Nephron (organoid): Measurements from ENCODE around the gene APOLD1.
"Not testable (repeated sequence)": the region's sequence is repeated elsewhere in the genome, so short reads cannot be mapped to it uniquely, and the experiment has no call there.

Experiments
- H3K27ac Mint-ChIP-seq, 3 experiments: 2 replicates each; pipeline ENCODE4 v1.8.0; 2020; ENCODE audit warnings: mixed read lengths in 3 of 3, mild to moderate bottlenecking in 2 of 3, moderate library complexity in 1 of 3
- H3K27me3 Mint-ChIP-seq: 2 replicates; pipeline ENCODE4 v1.8.0; 2021; ENCODE audit warnings: low read depth, mild to moderate bottlenecking, moderate library complexity, mixed read lengths
- H3K36me3 Mint-ChIP-seq: 2 replicates; pipeline ENCODE4 v1.8.0; 2020; ENCODE audit warnings: low read depth, mixed read lengths
- H3K4me1 Mint-ChIP-seq: 2 replicates; pipeline ENCODE4 v1.8.0; 2020; ENCODE audit warnings: mixed read lengths
- H3K4me3 Mint-ChIP-seq, 3 experiments: 2 replicates each; pipeline ENCODE4 v1.8.0; 2020; ENCODE audit warnings: mild to moderate bottlenecking in 3 of 3, mixed read lengths in 3 of 3, moderate library complexity in 2 of 3
- H3K9me3 Mint-ChIP-seq: 2 replicates; pipeline ENCODE4 v1.8.0; 2020; ENCODE audit warnings: mixed read lengths
- CTCF ChIP-seq, 3 experiments: fragments of 200-600 bp; sonication (generic); IDR thresholded peaks; one replicate each; pipeline ENCODE4 v1.5.0; 2021; ENCODE audit warnings: antibody characterized with exemption in 3 of 3; ENCODE audit not compliant: unreplicated experiment in 3 of 3

APOLD1 gene

GRCh38 chr12:12806784-12807516 lies 21.5 kb downstream of the APOLD1 start:
- no peaks in the 10 kb centered on the region for H3K36me3 Mint-ChIP-seq
- no peak overlapping the region for H3K4me3 Mint-ChIP-seq
- peaks cover 20% of the 10 kb centered on the region for H3K4me1 Mint-ChIP-seq
- no peak for TF ChIP-seq CTCF (IDR thresholded peaks at IDR 0.05; ENCODE audit: unreplicated experiment in 3 of 3)
- no peaks in the 10 kb centered on the region for H3K9me3 Mint-ChIP-seq
- H3K27me3 Mint-ChIP-seq = no peaks in the 10 kb centered on the region
- H3K27ac Mint-ChIP-seq = no peak overlapping the region

- H3K4me1 Mint-ChIP-seq = peaks cover 16% of the 10 kb centered on the region
These were observed 22.1 kb downstream of the APOLD1 start for GRCh38 chr12:12807517-12807903.

GRCh38 chr12:12807970-12808702 lies 22.7 kb downstream of the APOLD1 start:
- no peak for TF ChIP-seq CTCF (IDR thresholded peaks at IDR 0.05; ENCODE audit: unreplicated experiment in 3 of 3)
- Mint-ChIP-seq H3K4me3 (no peak overlapping the region), H3K27ac (peak overlapping the region; percentile 63 to 82 (median 73)), H3K9me3 (no peaks in the 10 kb centered on the region), H3K27me3 (no peaks in the 10 kb centered on the region), H3K4me1 (peaks cover 20% of the 10 kb centered on the region), H3K36me3 (peaks cover 1% of the 10 kb centered on the region)

More at GRCh38 chr12:12807517-12807903, 22.1 kb downstream of the APOLD1 start:
- not testable (repeated sequence) for H3K4me3 Mint-ChIP-seq, H3K9me3 Mint-ChIP-seq, H3K27me3 Mint-ChIP-seq, H3K27ac Mint-ChIP-seq, H3K36me3 Mint-ChIP-seq

GRCh38 chr12:12810553-12811021 lies 25.1 kb downstream of the APOLD1 start:
- no peak overlapping the region for H3K4me3 Mint-ChIP-seq
- peaks cover 38% of the 10 kb centered on the region for H3K4me1 Mint-ChIP-seq
- no peaks in the 10 kb centered on the region for H3K9me3 Mint-ChIP-seq
- no peak overlapping the region for H3K27ac Mint-ChIP-seq
- no peaks in the 10 kb centered on the region for H3K27me3 Mint-ChIP-seq
- peaks cover 15% of the 10 kb centered on the region for H3K36me3 Mint-ChIP-seq
- no peak for TF ChIP-seq CTCF (IDR thresholded peaks at IDR 0.05; ENCODE audit: unreplicated experiment in 3 of 3)

- Mint-ChIP-seq H3K27me3 (no peaks in the 10 kb centered on the region), H3K4me1 (peaks cover 40% of the 10 kb centered on the region), H3K9me3 (no peaks in the 10 kb centered on the region), H3K27ac (no peak overlapping the region), H3K36me3 (peaks cover 22% of the 10 kb centered on the region), H3K4me3 (peak overlapping the region in 1 of 3 experiments; percentile 15)
- TF ChIP-seq CTCF (IDR thresholded peaks at IDR 0.05; ENCODE audit: unreplicated experiment in 3 of 3) = no peak
These were observed 25.9 kb downstream of the APOLD1 start for GRCh38 chr12:12811343-12811742.

GRCh38 chr12:12812174-12812573 lies 26.7 kb downstream of the APOLD1 start:
- Mint-ChIP-seq H3K9me3 (no peaks in the 10 kb centered on the region), H3K27me3 (no peaks in the 10 kb centered on the region), H3K36me3 (peaks cover 26% of the 10 kb centered on the region), H3K4me3 (peak overlapping the region; percentile 15 to 48 (median 46)), H3K27ac (peak overlapping the region in 1 of 3 experiments; percentile 36), H3K4me1 (peaks cover 45% of the 10 kb centered on the region)
- TF ChIP-seq CTCF (IDR thresholded peaks at IDR 0.05; ENCODE audit: unreplicated experiment in 3 of 3) = no peak
